Posterior vena cava (tissue), 2 donors: ENCODE data around the gene TDRD12. TPM values are rescaled to one million over a fixed set of nuclear protein-coding genes. Genes with fewer than 3 reads are reported as not detected.
"Not testable (repeated sequence)": the region's sequence is repeated elsewhere in the genome, so short reads cannot be mapped to it uniquely, and the experiment has no call there.

Source experiments
- DNase-seq: peaks from one replicate; pipeline ENCODE4 v3.0.0-alpha.2; 2020; ENCODE audit warnings: low spot score
- intact Hi-C, 2 donors: fragments of 100-400 bp; cut with DNase I; formaldehyde crosslinking; loops; one replicate each; pipeline versions ENCODE4 v1.14.1 to v1.14.2; 2022 to 2023
- total RNA-seq, 2 donors: library from RNA; stranded (reverse); fragmentation: NEBNext Ultra II Directional; extraction: Animal tissue kit (Norgen Biotek cat#: 25700); gene quantifications; one replicate each; pipeline ENCODE4 v1.2.1, GENCODE V29; 2021
- donor health status: DM: yes; HTN: yes; CAD: no.
- donor health status: DM: yes; HTN: yes; CAD: no.

The TDRD12 gene
- total RNA-seq, 2 donors from 2014 or later = 0.24 to 0.65 TPM

GRCh38 chr19:32787161-32787813 is 67.7 kb downstream of the TDRD12 start:
- DNase-seq, intact Hi-C loops: not testable (repeated sequence)

- DNase-seq, intact Hi-C loops: not testable (repeated sequence)
Observed at GRCh38 chr19:32787895-32788294, 68.3 kb downstream of the TDRD12 start.

GRCh38 chr19:32789429-32789828 is 69.9 kb downstream of the TDRD12 start:
- no peak for DNase-seq
- intact Hi-C loops = no loop called here

- DNase-seq = no peak
- intact Hi-C loops = no loop called here
Observed at GRCh38 chr19:32798201-32798600, 78.6 kb downstream of the TDRD12 start.

GRCh38 chr19:32800191-32800590 is 80.6 kb downstream of the TDRD12 start:
- intact Hi-C loops = no loop called here
- no peak for DNase-seq

GRCh38 chr19:32800754-32801153 is 81.2 kb downstream of the TDRD12 start:
- intact Hi-C loops = no loop called here
- DNase-seq = no peak

GRCh38 chr19:32802840-32803239 is 83.3 kb downstream of the TDRD12 start:
- DNase-seq = no peak
- intact Hi-C loops = no loop called here

- DNase-seq = no peak
- intact Hi-C loops = no loop called here
Observed at GRCh38 chr19:32808236-32808635, 88.7 kb downstream of the TDRD12 start.

- intact Hi-C loops = no loop called here
- no peak for DNase-seq
Observed at GRCh38 chr19:32809254-32809653, 89.7 kb downstream of the TDRD12 start.

- DNase-seq = no peak
- intact Hi-C loops = no loop called here
Observed at GRCh38 chr19:32809754-32810153, 90.2 kb downstream of the TDRD12 start.

- DNase-seq = no peak
- intact Hi-C loops = no loop called here
Observed at GRCh38 chr19:32810452-32810851, 90.9 kb downstream of the TDRD12 start.

GRCh38 chr19:32811151-32811550 is 91.6 kb downstream of the TDRD12 start:
- intact Hi-C loops = no loop called here

GRCh38 chr19:32812036-32812435 is 92.5 kb downstream of the TDRD12 start:
- intact Hi-C loops = no loop called here
- no peak for DNase-seq

More at GRCh38 chr19:32811151-32811550, 91.6 kb downstream of the TDRD12 start:
- no peak for DNase-seq

GRCh38 chr19:32812571-32812970 is 93.0 kb downstream of the TDRD12 start:
- no peak for DNase-seq
- intact Hi-C loops = no loop called here

- no peak for DNase-seq
- intact Hi-C loops = no loop called here
Observed at GRCh38 chr19:32813862-32814425, 94.4 kb downstream of the TDRD12 start.

- intact Hi-C loops = no loop called here
- no peak for DNase-seq
Observed at GRCh38 chr19:32814624-32815023, 95.1 kb downstream of the TDRD12 start.

GRCh38 chr19:32816555-32817099 is 97.1 kb downstream of the TDRD12 start:
- DNase-seq = no peak
- intact Hi-C loops = no loop called here

- intact Hi-C loops = no loop called here
- no peak for DNase-seq
Observed at GRCh38 chr19:32817569-32818476, 98.3 kb downstream of the TDRD12 start.

- no peak for DNase-seq
- intact Hi-C loops = no loop called here
Observed at GRCh38 chr19:32818536-32818935, 99.0 kb downstream of the TDRD12 start.
